HFFc6 (cell line): ENCODE measurements around the gene PATZ1. TPM values are rescaled to one million over a fixed set of nuclear protein-coding genes. Genes with fewer than 3 reads are reported as not detected.

ENCODE experiments used
- DNase-seq: peaks from one replicate; pipeline ENCODE4 v3.0.0-alpha.2; 2018
- H3K27ac Mint-ChIP-seq: 2 replicates; pipeline ENCODE4 v1.8.0; 2020; ENCODE audit warnings: mild to moderate bottlenecking, mixed read lengths
- H3K27me3 Mint-ChIP-seq: 2 replicates; pipeline ENCODE4 v1.8.0; 2021; ENCODE audit warnings: mild to moderate bottlenecking, moderate library complexity, mixed read lengths; ENCODE audit not compliant: insufficient read depth
- H3K36me3 Mint-ChIP-seq: 2 replicates; pipeline ENCODE4 v1.8.0; 2021; ENCODE audit warnings: low read depth, mixed read lengths
- H3K4me1 Mint-ChIP-seq: 2 replicates; pipeline ENCODE4 v1.8.0; 2020; ENCODE audit warnings: low read depth, mixed read lengths
- H3K4me3 Mint-ChIP-seq: 2 replicates; pipeline ENCODE4 v1.8.0; 2020; ENCODE audit warnings: mild to moderate bottlenecking, moderate library complexity, mixed read lengths
- H3K9me3 Mint-ChIP-seq: 2 replicates; pipeline ENCODE4 v1.8.0; 2020; ENCODE audit warnings: mild to moderate bottlenecking, mixed read lengths
- CTCF ChIP-seq: fragments of 200-600 bp; sonication (generic); IDR thresholded peaks from 2 replicates; pipeline ENCODE4 v1.5.0; 2021; ENCODE audit warnings: antibody characterized with exemption, mild to moderate bottlenecking
- total RNA-seq, 6 experiments: library from RNA; stranded (reverse); fragmentation: NEBNext Ultra II Directional; extraction: Animal tissue kit (Norgen Biotek cat#: 25700); gene quantifications; 2 replicates in 1 of 6; 3 replicates in 5 of 6; pipeline ENCODE4 v1.2.3, GENCODE V29; 2021

The PATZ1 gene
- total RNA-seq, 6 experiments from 2014 or later, result 12.4 to 16.0 (median 13.9) TPM

GRCh38 chr22:31329453-31330215 lies 16.5 kb downstream of the PATZ1 start:
- Mint-ChIP-seq H3K36me3 (peaks cover 26% of the 10 kb centered on the region), H3K4me1 (peaks cover 36% of the 10 kb centered on the region), H3K4me3 (no peak overlapping the region), H3K27me3 (no peaks in the 10 kb centered on the region; the same call in 1 of the 2 replicates), H3K27ac (no peak overlapping the region), H3K9me3 (no peaks in the 10 kb centered on the region)
- TF ChIP-seq CTCF, result no peak
- DNase-seq, result no peak

GRCh38 chr22:31329029-31329428 lies 17.1 kb downstream of the PATZ1 start:
- no peaks in the 10 kb centered on the region; the same call in 1 of the 2 replicates for H3K27me3 Mint-ChIP-seq
- no peak overlapping the region for H3K27ac Mint-ChIP-seq
- H3K4me3 Mint-ChIP-seq, result no peak overlapping the region
- DNase-seq, result peak; percentile 16
- peaks cover 21% of the 10 kb centered on the region for H3K36me3 Mint-ChIP-seq
- no peaks in the 10 kb centered on the region for H3K9me3 Mint-ChIP-seq
- no peak for TF ChIP-seq CTCF
- peaks cover 35% of the 10 kb centered on the region for H3K4me1 Mint-ChIP-seq

GRCh38 chr22:31328544-31328960 lies 17.6 kb downstream of the PATZ1 start:
- Mint-ChIP-seq H3K4me3 (no peak overlapping the region), H3K4me1 (peaks cover 31% of the 10 kb centered on the region), H3K27me3 (no peaks in the 10 kb centered on the region; the same call in 1 of the 2 replicates), H3K9me3 (no peaks in the 10 kb centered on the region), H3K27ac (no peak overlapping the region), H3K36me3 (peaks cover 17% of the 10 kb centered on the region)
- no peak for TF ChIP-seq CTCF
- no peak for DNase-seq

- no peak for DNase-seq
- Mint-ChIP-seq H3K4me1 (peaks cover 26% of the 10 kb centered on the region), H3K36me3 (peaks cover 14% of the 10 kb centered on the region), H3K27me3 (no peaks in the 10 kb centered on the region; the same call in 1 of the 2 replicates), H3K27ac (no peak overlapping the region), H3K9me3 (no peaks in the 10 kb centered on the region), H3K4me3 (no peak overlapping the region)
- TF ChIP-seq CTCF, result no peak
Observed at GRCh38 chr22:31327806-31328543, 18.2 kb downstream of the PATZ1 start.

- Mint-ChIP-seq H3K36me3 (peaks cover 14% of the 10 kb centered on the region), H3K27me3 (no peaks in the 10 kb centered on the region; the same call in 1 of the 2 replicates), H3K27ac (no peak overlapping the region), H3K4me1 (peaks cover 26% of the 10 kb centered on the region), H3K9me3 (no peaks in the 10 kb centered on the region), H3K4me3 (no peak overlapping the region)
- DNase-seq, result no peak
- TF ChIP-seq CTCF, result no peak
Observed at GRCh38 chr22:31326877-31327276, 19.3 kb downstream of the PATZ1 start.
